HS-5 (cell line): ENCODE measurements around the gene FCN2.

Experiments
- DNase-seq: peaks from one replicate; pipeline ENCODE4 v3.0.0-alpha.2; 2012; ENCODE audit warnings: low read depth

Gene FCN2

DNA sequence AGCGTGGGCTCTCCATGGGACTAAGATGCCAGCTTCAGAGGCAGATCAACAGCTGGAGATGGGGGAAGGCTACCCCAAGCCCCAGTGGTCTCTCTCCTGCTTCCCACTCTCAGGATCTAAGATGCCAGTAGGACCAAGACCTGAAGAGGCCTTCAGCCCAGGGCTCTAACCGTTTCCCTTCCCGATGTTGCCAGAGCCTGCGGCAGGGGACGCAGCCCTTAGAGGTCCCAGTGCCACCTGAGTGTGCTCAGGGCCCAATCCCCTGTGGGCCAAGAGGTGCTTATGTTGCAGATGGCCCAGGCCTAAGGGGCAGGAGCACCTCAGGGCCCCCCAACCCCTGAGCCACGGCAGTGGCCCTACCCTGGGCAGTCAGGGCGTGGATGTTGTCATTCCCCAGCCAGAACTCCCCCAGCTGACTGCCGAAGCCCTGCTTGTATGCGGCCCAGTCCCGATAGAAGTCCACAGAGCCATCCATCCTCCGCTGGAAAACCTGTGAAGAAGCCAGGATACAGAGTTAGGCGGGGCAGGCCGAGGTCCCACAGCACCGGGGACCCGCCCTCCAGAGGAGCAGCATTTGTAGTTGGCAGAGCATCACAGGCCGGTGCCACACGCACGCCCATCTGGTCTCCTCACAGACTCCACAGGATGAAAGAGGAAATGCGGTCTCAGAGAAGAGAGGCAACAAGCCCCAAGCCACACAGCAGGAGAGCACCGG lies 31.7 kb downstream of the FCN2 start:
- no peak for DNase-seq

GRCh38 chr9:134913041-134913712 lies 32.6 kb downstream of the FCN2 start:
- DNase-seq = no peak

GRCh38 chr9:134913713-134914500 lies 33.3 kb downstream of the FCN2 start:
- no peak for DNase-seq

GRCh38 chr9:134914501-134914834 lies 33.9 kb downstream of the FCN2 start:
- no peak for DNase-seq

DNA sequence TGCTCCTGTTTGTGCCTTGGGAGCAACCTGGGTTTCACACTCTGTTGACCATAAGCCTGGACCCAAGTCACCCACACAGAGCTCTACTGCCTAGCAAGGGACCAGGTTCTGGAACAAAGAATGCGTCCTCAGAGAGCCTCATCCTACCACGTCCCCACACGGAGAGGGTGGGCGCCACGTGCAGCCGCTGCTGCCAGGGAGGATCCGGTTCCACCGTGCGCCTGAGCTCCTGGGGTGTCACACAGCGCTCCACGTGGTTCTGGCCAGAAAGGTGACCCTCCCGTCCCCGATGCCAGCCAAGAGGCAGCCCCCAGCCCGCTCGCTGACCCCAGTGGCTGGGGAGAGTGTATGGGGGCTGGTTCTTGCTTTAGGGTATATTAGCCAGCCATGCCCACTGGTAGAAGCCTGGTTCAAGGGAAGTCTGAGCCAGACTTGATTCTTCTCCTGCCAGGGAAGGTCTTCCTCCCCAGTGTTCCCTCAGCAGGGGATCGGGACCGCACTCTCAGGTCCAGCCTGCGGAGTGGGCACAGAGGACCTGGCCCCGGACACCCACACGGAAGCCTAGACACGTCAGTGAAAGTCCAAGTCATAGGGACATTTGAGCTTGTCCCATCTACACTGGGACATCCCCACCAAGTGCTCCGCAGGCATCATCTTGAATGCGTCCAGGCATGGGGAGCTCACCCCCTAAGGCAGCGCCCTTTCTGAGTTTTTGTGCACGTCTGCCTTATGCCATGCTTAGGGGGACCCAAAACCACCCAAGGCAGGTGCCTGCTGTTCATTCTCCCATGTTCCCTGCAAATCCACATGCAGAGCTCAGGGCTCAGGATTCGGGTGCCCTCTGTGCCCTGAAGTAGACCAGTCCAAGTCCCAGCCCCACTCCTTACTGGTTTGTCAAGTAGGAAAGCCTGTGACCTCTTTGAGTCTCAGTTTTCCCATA lies 34.7 kb downstream of the FCN2 start:
- DNase-seq = no peak

DNA sequence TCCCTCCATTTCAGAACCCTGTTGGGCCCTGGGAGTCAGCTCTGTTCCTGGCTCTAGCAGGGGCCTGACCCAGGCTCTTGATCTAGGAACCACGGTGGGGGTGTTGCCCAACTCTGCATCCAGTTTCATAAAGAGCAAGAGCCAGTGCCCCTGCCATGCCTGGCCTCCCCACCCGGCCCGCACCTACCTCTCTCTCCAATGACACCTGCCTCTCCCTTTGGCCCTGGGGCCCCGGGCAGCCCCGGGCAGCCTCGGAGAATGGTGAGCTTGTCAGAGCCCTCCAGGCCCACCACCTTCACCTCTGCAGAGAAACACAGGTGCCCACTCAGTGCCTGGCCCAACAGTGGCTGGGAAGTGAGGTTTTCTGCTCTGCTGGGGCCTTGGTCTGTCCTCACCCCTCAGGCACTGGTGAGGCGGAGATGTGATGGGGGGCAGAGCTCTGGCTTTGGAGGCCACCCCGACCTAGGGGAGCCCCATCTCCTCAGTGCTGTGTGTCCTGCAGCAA lies 35.6 kb downstream of the FCN2 start:
- DNase-seq = no peak

GRCh38 chr9:134917431-134918373 lies 37.1 kb downstream of the FCN2 start, which contains the start of gene FCN1:
TSS of gene FCN1 (minus strand) at chr9:134917912. CDS start at chr9:134917871, 41 bp downstream.
- no peak for DNase-seq

GRCh38 chr9:134918646-134919045 lies 38.0 kb downstream of the FCN2 start:
- no peak for DNase-seq

GRCh38 chr9:134919303-134919702 lies 38.7 kb downstream of the FCN2 start:
- DNase-seq = no peak

- no peak for DNase-seq
These were observed 41.7 kb downstream of the FCN2 start for GRCh38 chr9:134922066-134922931.

DNA sequence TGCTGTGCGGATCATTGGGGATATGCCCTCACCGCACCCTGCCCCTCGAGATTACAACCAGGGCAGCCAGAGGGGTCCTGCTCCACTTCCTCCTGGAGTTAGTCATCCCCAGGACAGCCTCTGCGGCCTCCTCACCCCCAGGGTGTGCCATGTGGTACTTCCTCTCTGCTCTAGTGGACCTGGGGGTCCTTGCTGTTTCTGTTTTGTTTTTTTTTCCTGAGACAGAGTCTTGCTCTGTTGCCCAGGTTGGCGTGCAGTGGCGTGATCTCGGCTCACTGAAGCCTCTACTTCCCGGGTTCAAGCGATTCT lies 42.3 kb downstream of the FCN2 start:
- DNase-seq = no peak

- DNase-seq = no peak
These were observed 42.9 kb downstream of the FCN2 start for GRCh38 chr9:134923466-134923865.

GRCh38 chr9:134925011-134925511 lies 44.5 kb downstream of the FCN2 start:
- DNase-seq = no peak

DNA sequence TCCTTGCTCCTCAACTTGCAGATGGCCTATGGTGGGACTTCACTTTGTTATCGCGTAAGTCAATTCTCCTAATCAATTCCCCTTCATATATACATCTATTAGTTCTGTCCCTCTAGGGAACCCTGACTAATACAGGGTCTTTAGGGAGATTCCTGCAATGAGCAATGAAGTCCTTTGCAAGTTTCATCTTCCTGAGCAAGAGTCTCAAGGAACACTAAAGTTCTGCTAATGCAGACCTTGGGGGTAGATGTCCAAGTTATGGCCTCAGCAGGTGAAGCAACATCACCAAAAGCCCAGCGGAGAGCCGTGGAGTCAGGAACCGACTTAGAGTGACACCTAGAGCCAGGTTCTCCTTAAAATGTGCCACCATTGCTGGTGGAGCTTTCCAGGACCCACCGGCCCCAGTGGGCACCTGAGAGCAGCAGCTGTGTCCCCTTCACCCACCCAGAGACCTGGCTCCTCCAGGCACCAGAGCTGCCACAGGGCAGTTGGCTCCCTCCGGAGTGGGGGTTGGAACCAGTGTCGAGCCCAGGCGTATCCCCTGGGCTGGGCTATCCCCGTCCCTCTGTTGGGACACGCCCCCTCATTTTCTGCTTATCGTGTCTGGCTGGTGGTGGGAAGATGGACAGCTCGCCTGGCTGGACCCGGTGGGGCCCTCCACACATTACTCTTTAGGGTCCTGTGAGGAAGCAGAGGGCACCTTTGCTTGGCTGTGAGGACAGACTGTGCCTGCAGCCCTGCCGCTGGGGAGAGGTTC lies 48.0 kb downstream of the FCN2 start:
- no peak for DNase-seq

DNA sequence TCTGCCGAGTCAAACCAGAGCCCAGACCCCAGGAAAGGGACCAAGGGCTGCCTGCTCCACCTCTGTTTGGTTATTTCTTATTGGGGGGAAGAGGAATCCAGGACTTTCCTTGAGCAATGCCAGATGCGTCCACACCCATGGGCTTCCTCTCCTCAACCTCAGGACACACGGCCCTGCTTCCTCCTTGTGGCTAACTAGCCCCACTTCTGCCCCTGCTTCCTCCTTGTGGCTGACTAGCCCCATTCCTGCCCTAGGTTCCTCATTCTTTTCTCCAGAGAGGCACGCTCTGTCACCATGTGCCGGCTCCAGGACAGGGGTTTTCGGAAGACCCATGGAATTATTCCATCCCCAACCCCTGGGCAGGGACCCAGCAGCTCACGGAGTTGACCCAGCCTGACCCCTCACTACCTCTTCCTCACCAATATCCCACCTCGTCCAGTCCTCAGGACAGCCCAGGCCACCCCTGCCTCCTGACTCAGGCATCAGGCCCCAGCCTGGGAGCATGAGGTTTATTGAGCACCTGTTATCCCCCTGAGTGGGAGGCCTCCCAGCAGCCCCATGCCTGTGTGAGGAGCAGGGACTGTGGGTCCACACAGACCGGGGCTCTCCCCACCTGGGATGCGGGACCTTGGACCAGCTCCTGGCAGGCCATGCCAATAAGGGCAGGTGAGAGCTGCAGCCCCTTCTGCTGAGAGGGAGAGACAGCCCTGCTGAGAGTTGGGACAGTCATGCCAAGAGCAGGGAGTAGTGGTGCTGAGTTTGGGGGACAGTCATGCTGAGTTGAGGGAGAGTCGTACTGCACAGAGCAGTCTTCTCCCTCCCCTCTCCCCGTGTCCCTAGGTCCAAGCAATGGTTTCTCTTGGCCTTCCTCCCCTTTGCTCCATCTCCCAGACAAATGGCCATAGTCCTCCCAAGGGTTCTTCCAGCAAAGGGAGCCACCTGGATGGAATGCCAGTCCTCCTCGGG lies 48.9 kb downstream of the FCN2 start:
- no peak for DNase-seq

DNA sequence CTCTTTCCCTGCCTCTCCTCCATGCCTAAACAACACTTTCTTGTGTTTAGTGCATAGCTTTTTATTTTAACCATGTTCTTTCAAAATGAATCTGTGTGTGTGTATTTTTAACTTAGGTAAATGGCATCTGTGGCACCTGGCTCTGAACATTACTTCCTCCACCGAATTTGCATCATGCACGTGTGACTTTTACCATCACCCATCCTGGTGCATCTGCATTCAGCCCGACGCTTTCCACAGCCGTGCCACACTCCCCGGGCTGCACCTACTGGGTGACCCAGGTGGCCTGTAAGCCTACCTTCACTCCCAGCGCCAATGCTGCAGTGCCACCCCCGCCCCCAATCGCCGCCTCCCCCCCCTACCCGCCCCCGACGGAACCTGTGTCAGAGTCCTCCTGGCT lies 49.8 kb downstream of the FCN2 start:
- no peak for DNase-seq

DNA sequence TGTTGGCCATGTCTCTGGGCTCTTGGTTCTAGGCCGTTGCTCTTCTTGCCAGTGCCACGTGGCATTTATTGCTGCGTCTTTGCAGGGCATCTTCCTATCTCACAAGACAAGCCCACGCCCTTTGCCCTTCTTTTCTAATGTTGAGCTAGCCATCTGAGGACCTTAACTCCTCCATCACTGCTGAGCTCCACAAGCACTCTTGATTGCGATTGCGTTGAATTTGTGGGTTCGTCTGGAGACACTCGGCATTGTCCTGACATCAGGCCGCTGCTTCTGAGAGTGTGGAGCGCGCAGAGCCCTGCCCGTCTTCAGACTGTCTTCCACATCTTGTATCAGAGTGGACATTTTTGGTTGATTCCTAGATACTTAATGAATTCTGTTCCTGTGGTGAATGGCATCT lies 51.6 kb downstream of the FCN2 start:
- DNase-seq = no peak

DNA sequence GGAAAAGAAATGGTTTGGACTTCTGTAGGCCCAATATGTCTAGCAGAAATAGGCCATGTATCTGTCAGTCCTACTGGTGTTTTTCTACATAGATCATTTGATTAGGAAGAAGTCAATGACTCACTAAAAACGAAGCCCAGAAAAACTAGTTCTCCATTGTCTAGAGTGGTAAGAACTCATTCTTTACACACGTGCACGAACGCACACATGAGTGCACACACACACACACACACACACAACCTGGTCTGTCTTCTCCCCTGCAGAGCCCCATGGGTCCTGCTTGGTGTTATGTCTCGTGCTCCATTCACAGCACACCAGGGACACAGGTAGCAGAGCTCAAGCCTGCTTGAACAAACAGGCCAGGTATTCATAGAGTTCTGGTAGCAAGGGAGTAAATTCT lies 52.0 kb downstream of the FCN2 start:
- DNase-seq = no peak
